ENCODE data around the gene EXOSC7.

GRCh38 chr3:44968447-44968858, 7.6 kb upstream of the EXOSC7 start:
- TF ChIP-seq CTCF (IDR thresholded peaks at IDR 0.05) (no peak), POLR2A (IDR thresholded peaks at IDR 0.05) (no peak)

All from thyroid gland (tissue), 4 donors.